Measurements from ENCODE around the gene RHBDF1.
"Not testable (repeated sequence)": the region's sequence is repeated elsewhere in the genome, so short reads cannot be mapped to it uniquely, and the experiment has no call there.

The RHBDF1 gene

DNA sequence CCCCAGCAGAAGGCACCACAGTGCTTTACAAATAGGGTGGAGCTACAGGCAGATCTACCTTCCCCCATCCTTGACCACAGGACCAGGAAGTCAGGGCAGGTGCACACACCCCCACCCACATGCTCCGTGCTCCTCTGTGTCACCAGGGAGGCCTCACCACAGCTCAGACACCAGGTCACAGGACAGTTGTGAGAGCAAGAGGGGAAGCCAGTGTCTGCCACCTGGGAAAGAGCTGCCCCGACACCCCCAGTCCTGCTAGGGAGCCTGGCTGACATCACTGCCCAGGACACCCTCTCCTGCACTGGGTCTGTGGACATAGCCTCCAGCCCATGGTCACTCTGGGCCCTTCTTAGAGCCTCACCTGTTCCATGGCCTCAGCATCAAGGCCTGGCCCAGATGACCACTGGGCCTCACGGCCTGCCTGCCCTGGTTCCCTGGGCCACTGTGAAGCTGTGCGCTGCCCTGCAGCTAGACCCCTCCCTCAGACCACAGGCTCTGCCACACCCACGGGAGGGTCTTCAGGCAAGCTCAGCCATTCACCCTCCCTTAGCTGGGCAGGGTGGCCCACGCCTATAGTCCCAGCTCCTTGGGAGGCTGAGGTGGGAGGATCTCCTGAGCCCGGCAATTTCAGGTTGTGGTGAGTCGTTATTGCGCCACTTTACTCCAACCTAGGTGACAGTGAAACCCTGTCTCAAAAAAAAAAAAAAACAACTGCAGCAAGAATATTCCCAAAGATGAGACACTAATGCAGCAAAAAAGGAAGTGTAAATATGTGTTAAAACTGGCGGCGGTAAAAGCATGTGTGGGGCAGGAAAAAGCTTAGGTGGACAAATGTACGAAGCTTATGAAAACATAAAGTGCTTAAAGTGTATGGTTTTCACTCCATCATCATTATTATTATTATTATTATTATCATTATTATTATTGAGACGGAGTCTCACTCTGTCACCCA is 33.2 kb downstream of the RHBDF1 start:
- DNase-seq (ENCODE audit: low read depth in 3 of 3, low spot score in 1 of 3) = no peak

DNA sequence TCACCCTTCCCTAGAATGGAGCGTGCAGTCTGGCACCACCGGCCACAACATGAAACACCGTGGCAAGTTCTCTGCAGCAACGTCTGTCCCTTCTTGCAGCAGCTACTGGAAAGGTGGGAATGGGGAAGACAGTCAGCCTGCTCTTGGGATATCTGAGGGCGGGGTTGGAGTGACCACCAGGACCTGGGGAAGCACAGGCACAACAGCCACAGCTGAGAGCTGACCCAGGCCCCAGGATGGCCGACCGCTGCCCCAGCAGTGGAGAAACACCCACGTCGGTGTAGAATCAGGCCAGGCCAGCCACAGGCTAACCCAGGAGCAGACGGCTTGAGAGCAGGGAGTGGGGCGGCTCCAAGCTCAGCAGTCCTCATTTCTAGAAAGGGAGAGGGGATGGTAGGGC is 34.2 kb downstream of the RHBDF1 start:
- not testable (repeated sequence) for DNase-seq (ENCODE audit: low read depth in 3 of 3, low spot score in 1 of 3)

GRCh38 chr16:37511-37910 is 34.9 kb downstream of the RHBDF1 start:
- no peak for DNase-seq (ENCODE audit: low read depth in 3 of 3, low spot score in 1 of 3)

DNA sequence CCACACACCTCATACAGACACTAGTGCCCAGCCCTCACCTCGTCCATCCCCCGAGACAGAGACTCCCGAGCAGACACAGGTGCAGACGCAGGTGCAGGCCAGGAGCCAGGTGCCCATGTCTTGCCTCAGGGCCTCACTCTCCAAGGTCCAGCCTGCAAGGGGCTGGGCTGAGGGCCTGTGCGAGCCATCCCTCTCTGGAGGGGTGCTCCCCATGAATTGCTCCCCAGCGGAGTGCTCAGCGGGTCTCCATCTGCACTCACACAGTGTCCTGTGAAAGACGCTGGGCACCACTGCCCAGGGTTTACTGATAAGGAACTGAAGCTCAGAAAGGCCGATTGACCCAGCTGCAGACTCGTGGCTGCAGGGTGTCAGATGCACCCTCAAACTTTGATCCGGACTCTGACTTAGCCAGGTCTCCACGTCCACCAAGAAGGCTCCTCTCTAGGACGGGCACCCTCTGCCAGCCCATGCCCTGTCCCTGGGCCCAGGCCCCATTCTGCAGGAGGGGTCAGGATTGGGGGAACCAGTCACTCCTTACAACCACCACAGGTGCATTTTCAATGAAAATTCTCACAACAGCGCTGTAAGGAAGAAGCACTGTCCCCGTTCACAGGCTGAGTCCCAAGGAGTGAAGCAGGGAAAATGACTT is 36.0 kb downstream of the RHBDF1 start:
- DNase-seq (ENCODE audit: low read depth in 3 of 3, low spot score in 1 of 3) = no peak

DNA sequence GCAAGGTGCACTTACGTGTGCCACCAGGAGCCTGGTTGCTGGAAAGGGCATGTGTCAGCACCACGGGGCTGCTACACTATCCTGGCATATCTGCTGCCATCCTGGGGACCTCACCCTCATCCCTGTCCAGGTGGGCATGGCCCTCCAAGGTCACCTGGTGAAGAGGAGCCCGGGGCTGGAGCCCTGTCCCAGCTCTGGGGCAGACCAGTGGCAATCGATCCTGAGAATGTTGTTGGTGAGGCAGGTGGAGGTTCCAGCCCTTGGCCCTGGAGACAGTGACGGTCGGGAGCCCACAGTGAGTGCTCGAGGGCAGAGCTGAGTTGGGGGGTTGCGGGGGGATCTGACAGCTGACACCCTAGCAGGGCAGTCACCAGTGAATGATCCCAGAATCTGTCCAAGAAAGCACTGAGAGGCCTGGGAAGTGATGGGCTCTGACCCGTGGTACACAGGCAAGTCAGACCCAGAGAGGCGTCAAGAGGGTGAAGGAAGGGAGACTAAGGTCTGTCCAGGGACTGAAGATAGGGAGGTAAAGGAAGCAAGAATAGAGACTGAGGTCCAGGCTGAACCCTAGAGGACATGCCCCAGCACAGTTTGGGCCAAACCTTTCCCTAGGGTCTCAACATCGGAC is 36.6 kb downstream of the RHBDF1 start:
- no peak for DNase-seq (ENCODE audit: low read depth in 3 of 3, low spot score in 1 of 3)

DNA sequence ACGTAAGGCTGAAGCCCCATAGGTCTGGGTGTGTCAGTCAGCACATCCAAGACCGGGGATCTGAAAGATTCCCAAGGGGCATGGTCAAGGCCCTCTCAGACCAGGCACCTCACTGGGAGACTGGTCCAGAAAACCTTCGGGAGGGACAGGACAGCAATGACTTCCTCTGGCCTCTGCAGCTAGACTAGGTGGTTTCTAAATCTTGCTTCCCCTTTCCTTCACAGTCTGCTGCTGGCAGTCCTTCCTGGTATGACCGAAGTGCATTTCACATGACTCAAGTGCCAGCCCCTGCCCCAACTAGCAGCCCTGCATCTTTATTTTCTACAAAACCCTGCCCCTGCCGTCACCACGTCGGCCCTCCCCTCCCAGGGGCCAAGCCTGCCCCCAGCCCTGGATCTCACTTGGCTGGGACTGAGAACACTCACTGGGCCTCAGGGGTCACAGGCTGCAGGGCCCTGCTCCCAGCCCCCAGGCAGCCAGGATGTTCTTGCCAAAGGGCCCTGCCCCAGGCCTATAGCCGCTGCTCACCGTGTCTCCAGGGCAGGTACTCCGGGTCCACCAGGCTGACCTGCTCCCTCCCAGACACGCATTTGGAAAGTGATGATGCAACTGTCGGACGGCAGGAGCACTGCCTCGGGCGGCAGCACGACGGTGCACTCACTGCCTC is 37.3 kb downstream of the RHBDF1 start:
- no peak for DNase-seq (ENCODE audit: low read depth in 3 of 3, low spot score in 1 of 3)

DNA sequence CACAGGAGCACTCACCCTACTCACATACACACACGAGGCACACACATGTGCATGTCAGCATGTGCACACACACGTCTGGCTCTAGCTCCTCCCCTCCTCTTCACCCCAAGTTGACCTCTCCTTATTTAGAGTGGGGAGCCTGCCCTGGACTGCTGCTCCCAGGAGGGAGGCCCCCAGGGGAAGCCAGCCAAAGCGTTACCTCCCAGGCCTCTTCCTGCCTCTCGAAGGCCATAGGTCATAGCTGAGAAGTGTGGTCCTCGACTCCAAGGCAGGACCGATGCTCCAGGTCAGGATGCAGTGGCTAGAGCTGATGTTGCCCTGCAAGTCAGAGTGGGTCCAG is 37.8 kb downstream of the RHBDF1 start:
- DNase-seq (ENCODE audit: low read depth in 3 of 3, low spot score in 1 of 3) = no peak

- DNase-seq (ENCODE audit: low read depth in 3 of 3, low spot score in 1 of 3) = no peak
These were observed 38.4 kb downstream of the RHBDF1 start for GRCh38 chr16:33877-34647.

GRCh38 chr16:33154-33876 is 39.1 kb downstream of the RHBDF1 start:
- DNase-seq (ENCODE audit: low read depth in 3 of 3, low spot score in 1 of 3) = not testable (repeated sequence)

- DNase-seq (ENCODE audit: low read depth in 3 of 3, low spot score in 1 of 3) = not testable (repeated sequence)
These were observed 41.8 kb downstream of the RHBDF1 start for GRCh38 chr16:30627-31026.

DNA sequence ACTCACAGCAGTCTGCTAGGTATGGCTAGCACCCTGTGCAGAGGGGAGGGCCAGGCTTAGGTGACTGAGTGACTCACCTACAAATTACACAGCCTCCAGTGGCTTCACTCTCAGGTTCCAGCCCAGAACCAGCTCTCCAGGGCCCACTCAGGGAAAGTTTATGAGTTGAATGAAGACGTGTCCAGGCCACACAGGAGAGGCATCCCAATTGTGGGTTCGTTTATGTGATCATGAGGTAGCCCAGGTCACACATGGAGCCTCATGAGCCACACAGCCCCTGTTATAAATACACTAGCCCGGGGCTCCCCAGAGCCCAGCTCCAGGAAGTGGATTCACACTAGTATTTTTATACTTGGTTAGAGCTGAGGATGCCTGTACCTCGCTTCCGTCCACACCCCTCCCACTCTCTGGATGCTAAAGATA is 46.5 kb downstream of the RHBDF1 start:
- DNase-seq (ENCODE audit: low read depth in 3 of 3, low spot score in 1 of 3) = not testable (repeated sequence)

GRCh38 chr16:24151-24550 is 48.3 kb downstream of the RHBDF1 start:
- not testable (repeated sequence) for DNase-seq (ENCODE audit: low read depth in 3 of 3, low spot score in 1 of 3)

- DNase-seq (ENCODE audit: low read depth in 3 of 3, low spot score in 1 of 3) = not testable (repeated sequence)
These were observed 51.5 kb downstream of the RHBDF1 start for GRCh38 chr16:20886-21285.

- not testable (repeated sequence) for DNase-seq (ENCODE audit: low read depth in 3 of 3, low spot score in 1 of 3)
These were observed 55.2 kb downstream of the RHBDF1 start for GRCh38 chr16:17062-17765.

DNA sequence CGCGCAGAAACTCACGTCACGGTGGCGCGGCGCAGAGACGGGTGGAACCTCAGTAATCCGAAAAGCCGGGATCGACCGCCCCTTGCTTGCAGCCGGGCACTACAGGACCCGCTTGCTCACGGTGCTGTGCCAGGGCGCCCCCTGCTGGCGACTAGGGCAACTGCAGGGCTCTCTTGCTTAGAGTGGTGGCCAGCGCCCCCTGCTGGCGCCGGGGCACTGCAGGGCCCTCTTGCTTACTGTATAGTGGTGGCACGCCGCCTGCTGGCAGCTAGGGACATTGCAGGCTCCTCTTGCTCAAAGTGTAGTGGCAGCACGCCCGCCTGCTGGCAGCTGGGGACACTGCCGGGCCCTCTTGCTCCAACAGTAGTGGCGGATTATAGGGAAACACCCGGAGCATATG is 61.7 kb downstream of the RHBDF1 start:
- peak; percentile 59 to 74 (median 68) for DNase-seq (ENCODE audit: low read depth in 3 of 3, low spot score in 1 of 3)

DNA sequence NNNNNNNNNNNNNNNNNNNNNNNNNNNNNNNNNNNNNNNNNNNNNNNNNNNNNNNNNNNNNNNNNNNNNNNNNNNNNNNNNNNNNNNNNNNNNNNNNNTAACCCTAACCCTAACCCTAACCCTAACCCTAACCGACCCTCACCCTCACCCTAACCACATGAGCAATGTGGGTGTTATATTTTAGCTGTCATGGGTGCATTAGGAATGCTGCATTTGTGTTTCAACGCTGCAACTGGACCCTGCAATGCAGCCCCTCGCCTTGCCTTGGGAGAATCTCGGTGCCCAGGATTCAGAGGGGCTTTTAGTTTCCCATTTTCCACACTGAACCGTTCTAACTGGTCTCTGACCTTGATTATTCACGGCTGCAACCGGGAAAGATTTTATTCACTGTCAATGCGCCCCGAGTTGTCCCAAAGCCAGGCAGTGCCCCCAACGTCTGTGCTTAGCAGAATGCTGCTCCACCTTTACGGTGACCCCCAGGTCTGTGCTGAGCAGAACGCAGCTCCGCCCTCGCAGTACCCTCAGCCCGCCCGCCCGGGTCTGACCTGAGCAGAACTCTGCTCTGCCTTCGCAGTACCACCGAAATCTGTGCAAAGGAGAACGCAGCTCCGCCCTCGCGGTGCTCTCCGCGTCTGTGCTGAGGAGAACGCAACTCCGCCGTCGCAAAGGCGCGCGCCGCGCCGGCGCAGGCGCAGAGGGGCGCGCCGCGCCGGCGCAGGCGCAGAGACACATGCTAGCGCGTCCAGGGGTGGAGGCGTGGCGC is 62.3 kb downstream of the RHBDF1 start:
- DNase-seq (ENCODE audit: low read depth in 3 of 3, low spot score in 1 of 3) = no peak

Data from stimulated activated CD4-positive, alpha-beta T cell treated with anti-CD3 and anti-CD28 coated beads, TNF-alpha, amount 100 ng/mL, for 1 hour (primary cell).